Body of pancreas (tissue), 4 donors: ENCODE data around the gene TBC1D14.

ENCODE experiments used
- POLR2A ChIP-seq, 3 donors: fragments of 450-650 bp; IDR thresholded peaks; one replicate each; pipeline ENCODE4 v1.6.1; 2016; ENCODE audit warnings: antibody characterized with exemption in 3 of 3, mild to moderate bottlenecking in 2 of 3
- TF ChIP-seq, protein P1 (sequence below), 7 experiments: fragments of 450-650 bp in 4 of 7; fragments of 200-600 bp in 3 of 7; sonication (generic) in 3 of 7; IDR thresholded peaks; one replicate each; pipeline ENCODE4 v1.5.1; 2016 to 2019; ENCODE audit warnings: antibody characterized with exemption in 7 of 7

DNA sequence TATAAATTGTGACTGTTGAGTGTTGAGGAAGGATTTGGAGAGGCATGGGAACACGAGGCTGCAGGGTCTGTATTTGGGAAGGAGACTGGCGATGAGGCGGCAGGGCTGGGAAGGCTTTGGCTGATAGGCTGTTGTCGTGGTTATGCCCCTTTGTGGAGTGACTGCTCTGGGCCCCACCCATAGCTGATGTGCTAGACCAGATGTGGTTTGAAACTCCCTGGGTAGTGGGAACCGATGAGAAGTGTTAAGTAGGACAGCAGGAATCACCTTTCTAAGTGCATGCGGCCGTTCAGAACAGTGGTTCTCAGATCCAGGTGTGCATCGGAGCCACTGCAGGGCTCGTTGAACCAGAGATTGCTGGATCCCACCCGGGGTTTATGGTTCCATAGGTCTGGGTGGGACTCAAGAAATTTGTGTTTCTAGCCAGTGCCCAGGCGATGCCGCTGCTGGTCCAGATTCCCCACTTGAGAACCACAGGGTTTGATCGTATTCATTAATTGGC lies 42.3 kb downstream of the TBC1D14 start:
- TF ChIP-seq, protein P1, sequence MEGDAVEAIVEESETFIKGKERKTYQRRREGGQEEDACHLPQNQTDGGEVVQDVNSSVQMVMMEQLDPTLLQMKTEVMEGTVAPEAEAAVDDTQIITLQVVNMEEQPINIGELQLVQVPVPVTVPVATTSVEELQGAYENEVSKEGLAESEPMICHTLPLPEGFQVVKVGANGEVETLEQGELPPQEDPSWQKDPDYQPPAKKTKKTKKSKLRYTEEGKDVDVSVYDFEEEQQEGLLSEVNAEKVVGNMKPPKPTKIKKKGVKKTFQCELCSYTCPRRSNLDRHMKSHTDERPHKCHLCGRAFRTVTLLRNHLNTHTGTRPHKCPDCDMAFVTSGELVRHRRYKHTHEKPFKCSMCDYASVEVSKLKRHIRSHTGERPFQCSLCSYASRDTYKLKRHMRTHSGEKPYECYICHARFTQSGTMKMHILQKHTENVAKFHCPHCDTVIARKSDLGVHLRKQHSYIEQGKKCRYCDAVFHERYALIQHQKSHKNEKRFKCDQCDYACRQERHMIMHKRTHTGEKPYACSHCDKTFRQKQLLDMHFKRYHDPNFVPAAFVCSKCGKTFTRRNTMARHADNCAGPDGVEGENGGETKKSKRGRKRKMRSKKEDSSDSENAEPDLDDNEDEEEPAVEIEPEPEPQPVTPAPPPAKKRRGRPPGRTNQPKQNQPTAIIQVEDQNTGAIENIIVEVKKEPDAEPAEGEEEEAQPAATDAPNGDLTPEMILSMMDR (IDR thresholded peaks at IDR 0.05): no peak
- TF ChIP-seq POLR2A (IDR thresholded peaks at IDR 0.05): no peak
